Activated effector memory CD4-positive, alpha-beta T cell treated with Interleukin-2 at 50 U/mL for 16 hours (primary cell): ENCODE measurements around the gene MRPL52.
A peak's percentile ranks its signal among the peaks of the same experiment; 100 is the strongest.
"Not testable (repeated sequence)": the region's sequence is repeated elsewhere in the genome, so short reads cannot be mapped to it uniquely, and the experiment has no call there.

Experiments used
- DNase-seq: peaks from one replicate; pipeline ENCODE4 v3.0.0-alpha.2; 2020

The MRPL52 gene

GRCh38 chr14:22856428-22856827 lies 26.7 kb downstream of the MRPL52 start:
- DNase-seq = no peak

GRCh38 chr14:22860377-22860776 lies 30.7 kb downstream of the MRPL52 start:
- DNase-seq = not testable (repeated sequence)

GRCh38 chr14:22861651-22862050 lies 32.0 kb downstream of the MRPL52 start:
- no peak for DNase-seq

- no peak for DNase-seq
Measured at GRCh38 chr14:22864979-22865378, 35.3 kb downstream of the MRPL52 start.

GRCh38 chr14:22865424-22866405 lies 36.0 kb downstream of the MRPL52 start:
- no peak for DNase-seq

GRCh38 chr14:22866874-22867273 lies 37.2 kb downstream of the MRPL52 start:
- no peak for DNase-seq

- no peak for DNase-seq
Measured at GRCh38 chr14:22870811-22871223, 41.1 kb downstream of the MRPL52 start.

GRCh38 chr14:22871224-22872032 lies 41.7 kb downstream of the MRPL52 start, which contains the start of gene LRP10:
Gene LRP10, plus strand, starts transcription at chr14:22871740. Its CDS starts 564 bp downstream, at chr14:22872304.
- DNase-seq = peak; percentile 66

- peak; percentile 59 for DNase-seq
Measured at GRCh38 chr14:22872033-22872832, 42.5 kb downstream of the MRPL52 start.

GRCh38 chr14:22872833-22873520 lies 43.3 kb downstream of the MRPL52 start:
- DNase-seq = no peak

GRCh38 chr14:22875003-22875747 lies 45.5 kb downstream of the MRPL52 start:
- DNase-seq = no peak

GRCh38 chr14:22875748-22876319 lies 46.1 kb downstream of the MRPL52 start:
- DNase-seq = no peak

GRCh38 chr14:22877000-22877501 lies 47.4 kb downstream of the MRPL52 start:
- DNase-seq = no peak

GRCh38 chr14:22878271-22879246 lies 48.9 kb downstream of the MRPL52 start:
- DNase-seq = no peak

GRCh38 chr14:22882064-22882463 lies 52.4 kb downstream of the MRPL52 start:
- no peak for DNase-seq

GRCh38 chr14:22882529-22883172 lies 53.0 kb downstream of the MRPL52 start:
- no peak for DNase-seq

GRCh38 chr14:22883173-22883976 lies 53.7 kb downstream of the MRPL52 start, which contains the start of gene REM2:
Gene REM2, plus strand, starts transcription at chr14:22883222. Its CDS starts 66 bp downstream, at chr14:22883288.
- no peak for DNase-seq
